Gastroesophageal sphincter (tissue), 4 donors: Measurements from ENCODE around the gene DGKI. TPM values are rescaled to one million over a fixed set of nuclear protein-coding genes. Genes with fewer than 3 reads are reported as not detected.

Experiments used
- ATAC-seq: fragments of 150-250 bp; one replicate; pipeline ENCODE4 v1.9.1; 2016; ENCODE audit warnings: mild to moderate bottlenecking, moderate library complexity
- H3K27ac ChIP-seq, 4 donors: fragments of 200-600 bp; sonication (generic) in 3 of 4; 1 replicate in 3 of 4; 2 replicates in 1 of 4; pipeline ENCODE4 v1.5.1; 2016 to 2019
- H3K27me3 ChIP-seq: fragments of 200-600 bp; sonication (generic); one replicate; pipeline ENCODE4 v1.5.1; 2019
- H3K36me3 ChIP-seq, 2 donors: fragments of 200-600 bp; sonication (generic); one replicate each; pipeline ENCODE4 v1.5.1; 2019; ENCODE audit warnings: control low read depth in 1 of 2
- H3K4me1 ChIP-seq, 3 donors: fragments of 200-600 bp; sonication (generic); 1 replicate in 2 of 3; 2 replicates in 1 of 3; pipeline ENCODE4 v1.5.1; 2016 to 2019; ENCODE audit warnings: control low read depth in 2 of 3
- H3K4me3 ChIP-seq, 2 donors: fragments of 200-600 bp; sonication (generic); one replicate each; pipeline ENCODE4 v1.5.1; 2019; ENCODE audit warnings: mild to moderate bottlenecking in 1 of 2, moderate library complexity in 1 of 2
- H3K9me3 ChIP-seq, 3 donors: fragments of 200-600 bp; sonication (generic); one replicate each; pipeline ENCODE4 v1.5.1; 2017 to 2019; ENCODE audit warnings: control low read depth in 2 of 3
- CTCF ChIP-seq, 4 experiments: fragments of 200-600 bp in 2 of 4; fragments of 450-650 bp in 2 of 4; sonication (generic) in 1 of 4; IDR thresholded peaks; one replicate each; pipeline ENCODE4 v1.5.1; 2017 to 2019; ENCODE audit warnings: antibody characterized with exemption in 4 of 4, mild to moderate bottlenecking in 2 of 4, moderate library complexity in 2 of 4
- EP300 ChIP-seq: sonication (generic); formaldehyde crosslinking; IDR thresholded peaks from one replicate; pipeline ENCODE4 v1.6.1; 2017; ENCODE audit warnings: antibody characterized with exemption, mild to moderate bottlenecking
- POLR2A ChIP-seq, 2 donors: fragments of 450-650 bp; IDR thresholded peaks; one replicate each; pipeline ENCODE4 v1.6.1; 2017; ENCODE audit warnings: antibody characterized with exemption in 2 of 2, mild to moderate bottlenecking in 2 of 2, moderate library complexity in 1 of 2
- POLR2AphosphoS5 ChIP-seq: sonication (generic); formaldehyde crosslinking; IDR thresholded peaks from one replicate; pipeline ENCODE4 v1.6.1; 2017; ENCODE audit warnings: antibody characterized with exemption
- WGBS, 2 donors: methylation state at CpG; one replicate each; pipeline ENCODE4 v1.1.5; 2018; ENCODE audit warnings: low coverage in 1 of 2; 5-methylcytosine and 5-hydroxymethylcytosine counted together
- total RNA-seq, 4 donors: library from RNA; depleted of rRNA; stranded (reverse); fragments of >200 nt; gene quantifications; one replicate each; pipeline ENCODE4 v1.1.0, GENCODE V29; 2016

DGKI gene
- total RNA-seq, 4 donors from 2014 or later: 0.27 to 4.8 (median 3.2) TPM

DNA sequence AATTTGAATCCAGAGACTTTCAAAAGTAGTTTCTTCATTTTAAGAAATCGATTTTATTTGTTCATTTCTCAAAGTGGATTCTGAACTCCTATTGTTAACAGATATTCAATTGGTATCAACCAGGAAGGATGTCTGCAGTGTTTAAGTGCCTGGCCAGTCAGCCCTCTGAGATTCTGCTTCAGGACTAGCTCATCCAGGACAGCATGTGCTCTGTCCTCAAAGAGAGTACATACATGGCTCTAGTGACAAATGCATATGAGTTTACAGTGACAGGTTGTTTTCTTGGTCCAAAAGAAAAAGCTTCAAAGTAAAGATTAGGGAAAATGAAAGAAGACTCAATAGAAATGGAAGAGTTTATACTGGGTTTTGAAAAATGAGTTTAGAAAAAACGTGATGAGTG, 494.8 kb downstream of the DGKI start:
- TF ChIP-seq POLR2AphosphoS5 (no peak), EP300 (no peak), CTCF (IDR thresholded peaks at IDR 0.05) (no peak), POLR2A (IDR thresholded peaks at IDR 0.05) (no peak)
- H3K36me3 ChIP-seq: no peaks in the 10 kb centered on the region
- H3K4me3 ChIP-seq: no peak overlapping the region
- 33 to 48% methylated on average over 2 of the region's 2 CpGs for WGBS, 2 donors
- ATAC-seq: no peak
- H3K27me3 ChIP-seq: no peaks in the 10 kb centered on the region
- H3K9me3 ChIP-seq: no peaks in the 10 kb centered on the region
- peaks cover 0 to 30% (median 2%) of the 10 kb centered on the region in 3 donors for H3K4me1 ChIP-seq
- H3K27ac ChIP-seq: no peak overlapping the region

GRCh38 chr7:137345799-137346449, 500.9 kb downstream of the DGKI start:
- Histone ChIP-seq H3K4me1 (peaks cover 0 to 12% (median 0%) of the 10 kb centered on the region in 3 donors), H3K4me3 (no peak overlapping the region), H3K27ac (no peak overlapping the region), H3K9me3 (no peaks in the 10 kb centered on the region), H3K36me3 (no peaks in the 10 kb centered on the region), H3K27me3 (no peaks in the 10 kb centered on the region)
- TF ChIP-seq EP300: no peak
- no peak for TF ChIP-seq CTCF (IDR thresholded peaks at IDR 0.05)
- TF ChIP-seq POLR2AphosphoS5: no peak
- no peak for TF ChIP-seq POLR2A (IDR thresholded peaks at IDR 0.05)
- WGBS, 2 donors: 69 to 84% methylated on average over 2 to 6 of the region's 6 CpGs
- ATAC-seq: no peak

GRCh38 chr7:137343281-137343841, 503.4 kb downstream of the DGKI start, which contains the start of gene PTN:
Gene PTN, minus strand, starts transcription at chr7:137343733. Its CDS starts 88,760 bp downstream, at chr7:137254973.
- H3K36me3 ChIP-seq: no peaks in the 10 kb centered on the region
- 2 to 3% methylated on average over 7 to 8 of the region's 23 CpGs for WGBS, 2 donors
- peak within 1 kb of the TSS; percentile 26 to 51 for H3K4me3 ChIP-seq
- TF ChIP-seq CTCF (IDR thresholded peaks at IDR 0.05) (no peak), POLR2AphosphoS5 (no peak), POLR2A (IDR thresholded peaks at IDR 0.05) (no peak), EP300 (no peak)
- no peaks in the 10 kb centered on the region for H3K27me3 ChIP-seq
- H3K4me1 ChIP-seq: peaks cover 0 to 12% (median 0%) of the 10 kb centered on the region in 3 donors
- H3K27ac ChIP-seq: peak within 1 kb of the TSS in 1 of 4 donors; percentile 9
- peak; percentile 82 for ATAC-seq
- H3K9me3 ChIP-seq: no peaks in the 10 kb centered on the region

GRCh38 chr7:137342828-137343261, 503.9 kb downstream of the DGKI start:
- no peak for TF ChIP-seq POLR2A (IDR thresholded peaks at IDR 0.05)
- no peak for TF ChIP-seq CTCF (IDR thresholded peaks at IDR 0.05)
- TF ChIP-seq POLR2AphosphoS5: no peak
- peaks cover 0 to 12% (median 0%) of the 10 kb centered on the region in 3 donors for H3K4me1 ChIP-seq
- H3K27me3 ChIP-seq: no peaks in the 10 kb centered on the region
- no peak overlapping the region for H3K27ac ChIP-seq
- H3K9me3 ChIP-seq: no peaks in the 10 kb centered on the region
- 0 to 5% methylated on average over 3 to 5 of the region's 5 CpGs for WGBS, 2 donors
- H3K4me3 ChIP-seq: peak overlapping the region; percentile 26 to 51
- ATAC-seq: no peak
- no peaks in the 10 kb centered on the region for H3K36me3 ChIP-seq

DNA sequence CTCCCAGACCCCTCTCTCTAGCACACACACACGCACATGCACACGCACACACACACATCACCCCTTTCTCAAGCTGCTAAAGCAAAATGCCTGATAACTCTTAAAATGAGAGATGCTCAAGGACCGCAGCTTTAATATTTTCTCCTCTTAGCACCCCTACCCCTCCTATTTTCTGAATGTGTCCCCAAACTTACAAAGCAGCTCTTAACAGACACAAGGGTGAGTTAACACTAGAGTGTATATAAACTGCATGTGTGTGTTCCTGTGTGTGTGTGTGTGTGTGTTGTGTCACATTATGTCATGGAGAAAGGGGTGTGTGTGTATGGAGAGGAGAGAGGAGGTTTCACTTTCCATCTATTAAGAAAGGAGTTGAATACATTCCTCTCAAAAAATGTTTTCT, 504.5 kb downstream of the DGKI start:
- Histone ChIP-seq H3K4me3 (peak overlapping the region in 1 of 2 donors; percentile 51), H3K9me3 (no peaks in the 10 kb centered on the region), H3K36me3 (no peaks in the 10 kb centered on the region), H3K27ac (no peak overlapping the region), H3K27me3 (no peaks in the 10 kb centered on the region), H3K4me1 (peaks cover 0 to 12% (median 0%) of the 10 kb centered on the region in 3 donors)
- ATAC-seq: no peak
- WGBS, 2 donors: 24 to 31% methylated on average over 2 to 3 of the region's 3 CpGs
- TF ChIP-seq CTCF (IDR thresholded peaks at IDR 0.05) (no peak), EP300 (no peak), POLR2AphosphoS5 (no peak), POLR2A (IDR thresholded peaks at IDR 0.05) (no peak)
